ENCODE results near the gene FGF14.

- no peak for TF ChIP-seq CTCF (IDR thresholded peaks at IDR 0.05)
- TF ChIP-seq EZH2 (IDR thresholded peaks at IDR 0.05; ENCODE audit: borderline replicate concordance, insufficient read depth, low read depth, low read length, poor library complexity, severe bottlenecking): no peak
These were observed 79.6 kb downstream of the FGF14 start for GRCh38 chr13:102322211-102322610.

Measured in B cell (primary cell).